Natural killer cell (primary cell): ENCODE results near the gene ITPKA. TPM values are rescaled to one million over a fixed set of nuclear protein-coding genes. Genes with fewer than 3 reads are reported as not detected.

Source experiments
- ATAC-seq, 3 donors: fragments of 150-1000 bp in 2 of 3; fragments of 200-7000 bp in 1 of 3; cut with Tn5 transposase; 1 replicate in 1 of 3; 2 replicates in 2 of 3; pipeline ENCODE4 v1.10.0; 2021; ENCODE audit warnings: mild to moderate bottlenecking in 2 of 3, moderate library complexity in 2 of 3
- DNase-seq, 2 donors: peaks; one replicate each; pipeline versions ENCODE4 v3.0.0 to v3.0.0-alpha.2; 2013 to 2021; ENCODE audit warnings: mixed read lengths in 1 of 2
- H3K27ac ChIP-seq: one replicate; pipeline ENCODE4 v1.5.1; 2013; ENCODE audit warnings: mild to moderate bottlenecking, low read length
- H3K27me3 ChIP-seq: one replicate; pipeline ENCODE4 v1.6.1; 2013; ENCODE audit warnings: low read length; ENCODE audit not compliant: control insufficient read depth, insufficient read depth
- H3K36me3 ChIP-seq: one replicate; pipeline ENCODE4 v1.6.1; 2013; ENCODE audit warnings: low read length; ENCODE audit not compliant: control insufficient read depth, insufficient read depth
- H3K4me1 ChIP-seq: one replicate; pipeline ENCODE4 v1.6.1; 2013; ENCODE audit warnings: low read length; ENCODE audit not compliant: control insufficient read depth, insufficient read depth
- H3K4me3 ChIP-seq: one replicate; pipeline ENCODE4 v1.5.1; 2013; ENCODE audit warnings: low read length
- H3K9me3 ChIP-seq: one replicate; pipeline ENCODE4 v1.6.1; 2013; ENCODE audit warnings: low read length; ENCODE audit not compliant: control insufficient read depth, insufficient read depth
- H3K27ac Mint-ChIP-seq, 2 donors: one replicate each; pipeline ENCODE4 v1.8.0; 2022; ENCODE audit warnings: mild to moderate bottlenecking in 2 of 2, mixed read lengths in 2 of 2, moderate library complexity in 1 of 2
- H3K27me3 Mint-ChIP-seq, 2 donors: one replicate each; pipeline ENCODE4 v1.8.0; 2022; ENCODE audit warnings: low read depth in 2 of 2, mixed read lengths in 2 of 2
- H3K36me3 Mint-ChIP-seq: one replicate; pipeline ENCODE4 v1.8.0; 2022; ENCODE audit warnings: mixed read lengths
- H3K4me1 Mint-ChIP-seq, 2 donors: one replicate each; pipeline ENCODE4 v1.8.0; 2022; ENCODE audit warnings: mixed read lengths in 2 of 2
- H3K4me3 Mint-ChIP-seq: one replicate; pipeline ENCODE4 v1.8.0; 2022; ENCODE audit warnings: mild to moderate bottlenecking, moderate library complexity, mixed read lengths
- H3K9me3 Mint-ChIP-seq, 2 donors: one replicate each; pipeline ENCODE4 v1.8.0; 2022; ENCODE audit warnings: mixed read lengths in 2 of 2
- WGBS: methylation state at CpG from one replicate; pipeline ENCODE4 v1.1.7; 2013; ENCODE audit warnings: missing lambda C conversion rate; ENCODE audit not compliant: insufficient coverage; 5-methylcytosine and 5-hydroxymethylcytosine counted together
- intact Hi-C: fragments of 100-400 bp; cut with micrococcal nuclease; formaldehyde crosslinking; loops from one replicate; pipeline ENCODE4 v1.14.2; 2022
- total RNA-seq, 4 donors: library from RNA; stranded (reverse); fragments of 120-200 nt in 1 of 4; gene quantifications; one replicate each; pipeline versions ENCODE4 v1.2.3 to v1.2.4, GENCODE V29; 2013 to 2022
- TF ChIP-seq, protein P1 (sequence below): fragments of 200-600 bp; IDR thresholded peaks from one replicate; pipeline ENCODE4 v1.8.0; 2022; ENCODE audit warnings: antibody characterized with exemption

ITPKA gene
- total RNA-seq, 3 donors from 2014 or later (not counting 1 experiment from before 2014, with no cell fraction given), result not detected

DNA sequence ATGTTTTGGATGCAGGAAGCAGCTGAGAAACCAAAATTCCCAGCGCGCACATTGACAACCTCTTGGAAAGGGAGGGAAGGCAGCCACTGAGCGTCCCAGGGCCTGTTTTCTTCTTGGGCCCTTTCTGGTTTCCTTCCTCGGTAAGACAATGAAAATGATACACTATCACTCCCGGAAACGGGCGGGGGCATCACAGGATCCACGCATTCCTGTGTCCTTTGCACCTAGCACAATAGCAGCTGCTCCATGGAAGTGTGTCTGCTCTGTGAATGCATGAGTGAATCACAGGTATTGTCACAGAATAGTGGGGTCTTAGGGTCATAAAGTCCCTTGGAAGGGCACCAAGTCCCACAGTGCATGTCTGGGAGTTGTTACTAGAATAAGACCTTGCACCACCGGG is 6.3 kb upstream of the ITPKA start:
- WGBS, result 81% methylated on average over 9 of the region's 9 CpGs
- ATAC-seq, result no peak
- intact Hi-C loops, result no loop called here

DNA sequence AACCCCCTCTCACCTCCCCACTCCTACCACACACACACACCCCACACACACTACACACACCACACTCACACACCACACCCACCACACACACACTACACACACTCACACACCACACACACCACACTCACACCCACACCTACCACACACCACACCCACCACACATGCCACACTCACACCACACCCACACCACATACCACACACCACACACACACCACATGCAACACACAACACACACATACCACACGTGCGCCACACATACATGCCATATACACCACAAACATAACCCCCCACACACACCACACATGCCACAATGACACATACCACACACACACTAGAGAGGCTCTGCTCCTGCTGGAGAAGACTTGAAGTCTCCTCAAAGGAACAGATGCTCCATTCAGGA is 5.9 kb upstream of the ITPKA start:
- Histone ChIP-seq H3K27ac (no peak overlapping the region), H3K4me1 (peaks cover 31% of the 10 kb centered on the region), H3K9me3 (no peaks in the 10 kb centered on the region), H3K4me3 (no peak overlapping the region), H3K36me3 (no peaks in the 10 kb centered on the region), H3K27me3 (peaks cover 10% of the 10 kb centered on the region)
- Mint-ChIP-seq H3K27ac (peak overlapping the region; percentile 12 to 75), H3K4me3 (peak overlapping the region; percentile 35), H3K36me3 (no peaks in the 10 kb centered on the region), H3K27me3 (peaks cover 18 to 22% of the 10 kb centered on the region in 2 donors), H3K4me1 (peaks cover 35 to 50% of the 10 kb centered on the region in 2 donors), H3K9me3 (no peaks in the 10 kb centered on the region)
- peak in 2 of 3 donors; percentile 17 to 19 for ATAC-seq
- DNase-seq, result no peak
- intact Hi-C loops, result no loop called here
- TF ChIP-seq, protein P1, sequence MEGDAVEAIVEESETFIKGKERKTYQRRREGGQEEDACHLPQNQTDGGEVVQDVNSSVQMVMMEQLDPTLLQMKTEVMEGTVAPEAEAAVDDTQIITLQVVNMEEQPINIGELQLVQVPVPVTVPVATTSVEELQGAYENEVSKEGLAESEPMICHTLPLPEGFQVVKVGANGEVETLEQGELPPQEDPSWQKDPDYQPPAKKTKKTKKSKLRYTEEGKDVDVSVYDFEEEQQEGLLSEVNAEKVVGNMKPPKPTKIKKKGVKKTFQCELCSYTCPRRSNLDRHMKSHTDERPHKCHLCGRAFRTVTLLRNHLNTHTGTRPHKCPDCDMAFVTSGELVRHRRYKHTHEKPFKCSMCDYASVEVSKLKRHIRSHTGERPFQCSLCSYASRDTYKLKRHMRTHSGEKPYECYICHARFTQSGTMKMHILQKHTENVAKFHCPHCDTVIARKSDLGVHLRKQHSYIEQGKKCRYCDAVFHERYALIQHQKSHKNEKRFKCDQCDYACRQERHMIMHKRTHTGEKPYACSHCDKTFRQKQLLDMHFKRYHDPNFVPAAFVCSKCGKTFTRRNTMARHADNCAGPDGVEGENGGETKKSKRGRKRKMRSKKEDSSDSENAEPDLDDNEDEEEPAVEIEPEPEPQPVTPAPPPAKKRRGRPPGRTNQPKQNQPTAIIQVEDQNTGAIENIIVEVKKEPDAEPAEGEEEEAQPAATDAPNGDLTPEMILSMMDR, result no peak
- 31% methylated on average over 2 of the region's 2 CpGs for WGBS

More for the DNA sequence above, 6.3 kb upstream of the ITPKA start:
- peaks cover 13 to 18% of the 10 kb centered on the region in 2 donors for H3K27me3 Mint-ChIP-seq
- H3K9me3 Mint-ChIP-seq, result no peaks in the 10 kb centered on the region
- H3K27ac Mint-ChIP-seq, result peak overlapping the region; percentile 12 to 75
- H3K4me3 Mint-ChIP-seq, result no peak overlapping the region
- H3K4me1 Mint-ChIP-seq, result peaks cover 34 to 49% of the 10 kb centered on the region in 2 donors
- no peak for DNase-seq
- H3K36me3 Mint-ChIP-seq, result no peaks in the 10 kb centered on the region
- peaks cover 30% of the 10 kb centered on the region for H3K4me1 ChIP-seq
- no peaks in the 10 kb centered on the region for H3K9me3 ChIP-seq
- peaks cover 6% of the 10 kb centered on the region for H3K27me3 ChIP-seq
- TF ChIP-seq, protein P1, result no peak
- no peak overlapping the region for H3K4me3 ChIP-seq
- no peaks in the 10 kb centered on the region for H3K36me3 ChIP-seq
- H3K27ac ChIP-seq, result no peak overlapping the region

DNA sequence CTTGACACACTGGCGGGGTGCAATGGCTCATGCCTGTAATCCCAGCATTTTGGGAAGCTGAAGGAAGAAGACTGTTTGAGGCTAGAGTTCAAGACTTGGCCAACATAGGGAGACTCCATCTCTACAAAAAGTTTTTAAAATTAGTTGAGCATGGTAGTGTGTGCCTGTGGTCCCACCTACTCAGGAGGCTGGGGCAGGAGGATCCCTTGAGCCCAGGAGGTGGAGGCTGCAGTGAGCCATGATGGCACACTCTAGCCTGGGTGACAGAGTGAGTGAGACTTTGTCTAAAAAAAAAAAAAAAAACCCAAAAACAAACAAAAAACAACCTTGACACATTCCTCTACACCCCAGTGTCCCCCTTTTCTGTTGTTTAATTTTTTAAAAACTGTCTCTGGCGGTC is 4.0 kb upstream of the ITPKA start:
- H3K9me3 ChIP-seq, result no peaks in the 10 kb centered on the region
- H3K27ac ChIP-seq, result no peak overlapping the region
- H3K36me3 Mint-ChIP-seq, result no peaks in the 10 kb centered on the region
- H3K4me3 Mint-ChIP-seq, result no peak overlapping the region
- intact Hi-C loops, result no loop called here
- H3K27me3 ChIP-seq, result peaks cover 15% of the 10 kb centered on the region
- H3K4me1 ChIP-seq, result peaks cover 28% of the 10 kb centered on the region
- H3K9me3 Mint-ChIP-seq, result no peaks in the 10 kb centered on the region
- H3K36me3 ChIP-seq, result no peaks in the 10 kb centered on the region
- peaks cover 21 to 24% of the 10 kb centered on the region in 2 donors for H3K27me3 Mint-ChIP-seq
- ATAC-seq (no peak), DNase-seq (no peak)
- no peak overlapping the region for H3K27ac Mint-ChIP-seq
- TF ChIP-seq, protein P1, result no peak
- H3K4me1 Mint-ChIP-seq, result peaks cover 22 to 42% of the 10 kb centered on the region in 2 donors
- H3K4me3 ChIP-seq, result no peak overlapping the region
- 100% methylated on average over 1 of the region's 2 CpGs for WGBS

DNA sequence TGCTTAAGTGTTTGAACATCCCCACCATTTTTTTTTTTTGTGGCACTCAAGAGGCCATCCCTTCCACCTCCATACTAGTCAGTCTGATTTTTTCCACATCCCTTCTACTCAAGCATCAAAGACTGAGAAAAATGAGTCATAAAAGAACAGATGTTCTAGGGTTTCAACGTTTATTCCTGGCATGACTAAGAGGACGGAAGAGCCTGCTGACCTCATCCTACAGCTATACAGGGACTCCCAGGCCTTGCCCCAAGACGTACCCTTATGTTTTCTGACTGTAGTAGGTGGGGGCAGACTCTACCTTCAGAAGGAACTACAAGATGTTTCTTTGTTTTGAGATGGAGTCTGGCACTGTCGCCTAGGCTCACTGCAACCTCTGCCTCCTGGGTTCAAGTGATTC is 3.3 kb upstream of the ITPKA start:
- Histone ChIP-seq H3K4me3 (no peak overlapping the region), H3K27ac (no peak overlapping the region), H3K36me3 (no peaks in the 10 kb centered on the region), H3K9me3 (no peaks in the 10 kb centered on the region), H3K4me1 (peaks cover 35% of the 10 kb centered on the region), H3K27me3 (peaks cover 21% of the 10 kb centered on the region)
- DNase-seq (no peak), ATAC-seq (no peak)
- Mint-ChIP-seq H3K27me3 (peaks cover 21 to 24% of the 10 kb centered on the region in 2 donors), H3K9me3 (no peaks in the 10 kb centered on the region), H3K27ac (no peak overlapping the region), H3K4me3 (no peak overlapping the region), H3K36me3 (no peaks in the 10 kb centered on the region), H3K4me1 (peaks cover 22 to 36% of the 10 kb centered on the region in 2 donors)
- 55% methylated on average over 3 of the region's 4 CpGs for WGBS
- intact Hi-C loops, result no loop called here
- TF ChIP-seq, protein P1, result no peak
